Adipocyte (in vitro differentiated cells): ENCODE results near the gene RFK.
"Not testable (repeated sequence)": the region's sequence is repeated elsewhere in the genome, so short reads cannot be mapped to it uniquely, and the experiment has no call there.

Experiments used
- DNase-seq: peaks from one replicate; pipeline ENCODE4 v3.0.0-alpha.2; 2015; ENCODE audit warnings: low read depth
- H3K27me3 ChIP-seq: replicated peaks from 2 replicates; pipeline ENCODE4 v1.7.0; 2013; ENCODE audit warnings: mild to moderate bottlenecking, low read length, moderate library complexity; ENCODE audit not compliant: control insufficient read depth, insufficient read depth
- H3K36me3 ChIP-seq: 2 replicates; pipeline ENCODE4 v1.7.0; 2013; ENCODE audit warnings: low read length, mild to moderate bottlenecking, moderate library complexity; ENCODE audit not compliant: control insufficient read depth, insufficient read depth, severe bottlenecking
- H3K4me1 ChIP-seq: 2 replicates; pipeline ENCODE4 v1.7.0; 2013; ENCODE audit warnings: mild to moderate bottlenecking, low read length, moderate library complexity; ENCODE audit not compliant: control insufficient read depth, insufficient read depth
- H3K4me3 ChIP-seq: 2 replicates; pipeline ENCODE4 v1.7.0; 2013; ENCODE audit warnings: mild to moderate bottlenecking, low read length, moderate library complexity
- H3K9ac ChIP-seq: 2 replicates; pipeline ENCODE4 v1.7.0; 2013; ENCODE audit warnings: mild to moderate bottlenecking, low read length, moderate library complexity
- H3K9me3 ChIP-seq: 2 replicates; pipeline ENCODE4 v1.7.0; 2013; ENCODE audit warnings: mild to moderate bottlenecking, low read length, moderate library complexity; ENCODE audit not compliant: control insufficient read depth

The RFK gene

GRCh38 chr9:76365028-76365427 lies 29.2 kb downstream of the RFK start:
- Histone ChIP-seq H3K4me3 (no peak overlapping the region), H3K27me3 (no peaks in the 10 kb centered on the region), H3K4me1 (no peaks in the 10 kb centered on the region), H3K9me3 (no peaks in the 10 kb centered on the region), H3K36me3 (no peaks in the 10 kb centered on the region), H3K9ac (no peak overlapping the region)
- DNase-seq: peak; percentile 61

- H3K4me3 ChIP-seq: no peak overlapping the region
- no peaks in the 10 kb centered on the region for H3K4me1 ChIP-seq
- H3K27me3 ChIP-seq: no peaks in the 10 kb centered on the region
- no peak overlapping the region for H3K9ac ChIP-seq
- no peak for DNase-seq
- H3K36me3 ChIP-seq: no peaks in the 10 kb centered on the region
- no peaks in the 10 kb centered on the region for H3K9me3 ChIP-seq
These were observed 31.2 kb downstream of the RFK start for GRCh38 chr9:76363032-76363395.

- H3K9ac ChIP-seq, H3K4me3 ChIP-seq, DNase-seq, H3K36me3 ChIP-seq, H3K9me3 ChIP-seq, H3K27me3 ChIP-seq, H3K4me1 ChIP-seq: not testable (repeated sequence)
These were observed 31.7 kb downstream of the RFK start for GRCh38 chr9:76362332-76363031.

GRCh38 chr9:76359766-76360165 lies 34.5 kb downstream of the RFK start:
- no peak overlapping the region for H3K4me3 ChIP-seq
- H3K4me1 ChIP-seq: no peaks in the 10 kb centered on the region
- DNase-seq: no peak
- no peaks in the 10 kb centered on the region for H3K36me3 ChIP-seq
- H3K9me3 ChIP-seq: no peaks in the 10 kb centered on the region
- no peak overlapping the region for H3K9ac ChIP-seq
- no peaks in the 10 kb centered on the region for H3K27me3 ChIP-seq

- no peak overlapping the region for H3K9ac ChIP-seq
- H3K27me3 ChIP-seq: no peaks in the 10 kb centered on the region
- no peaks in the 10 kb centered on the region for H3K9me3 ChIP-seq
- H3K36me3 ChIP-seq: no peaks in the 10 kb centered on the region
- no peak overlapping the region for H3K4me3 ChIP-seq
- DNase-seq: no peak
- no peaks in the 10 kb centered on the region for H3K4me1 ChIP-seq
These were observed 34.9 kb downstream of the RFK start for GRCh38 chr9:76359365-76359764.

- H3K4me3 ChIP-seq: no peak overlapping the region
- no peak for DNase-seq
- no peak overlapping the region for H3K9ac ChIP-seq
- H3K9me3 ChIP-seq: no peaks in the 10 kb centered on the region
- no peaks in the 10 kb centered on the region for H3K4me1 ChIP-seq
- H3K27me3 ChIP-seq: no peaks in the 10 kb centered on the region
- no peaks in the 10 kb centered on the region for H3K36me3 ChIP-seq
These were observed 35.5 kb downstream of the RFK start for GRCh38 chr9:76358628-76359280.

GRCh38 chr9:76357555-76357954 lies 36.7 kb downstream of the RFK start:
- Histone ChIP-seq H3K27me3 (no peaks in the 10 kb centered on the region), H3K9me3 (no peaks in the 10 kb centered on the region), H3K4me3 (no peak overlapping the region), H3K36me3 (no peaks in the 10 kb centered on the region), H3K4me1 (no peaks in the 10 kb centered on the region), H3K9ac (no peak overlapping the region)
- no peak for DNase-seq

GRCh38 chr9:76355886-76356285 lies 38.3 kb downstream of the RFK start:
- no peak for DNase-seq
- H3K4me1 ChIP-seq: no peaks in the 10 kb centered on the region
- no peaks in the 10 kb centered on the region for H3K36me3 ChIP-seq
- no peaks in the 10 kb centered on the region for H3K27me3 ChIP-seq
- H3K9me3 ChIP-seq: no peaks in the 10 kb centered on the region
- no peak overlapping the region for H3K4me3 ChIP-seq
- no peak overlapping the region for H3K9ac ChIP-seq

- no peak for DNase-seq
- no peak overlapping the region for H3K9ac ChIP-seq
- H3K4me1 ChIP-seq: no peaks in the 10 kb centered on the region
- H3K36me3 ChIP-seq: no peaks in the 10 kb centered on the region
- no peaks in the 10 kb centered on the region for H3K9me3 ChIP-seq
- H3K4me3 ChIP-seq: no peak overlapping the region
- no peaks in the 10 kb centered on the region for H3K27me3 ChIP-seq
These were observed 40.0 kb downstream of the RFK start for GRCh38 chr9:76354221-76354620.

GRCh38 chr9:76353280-76353679 lies 40.9 kb downstream of the RFK start:
- H3K9ac ChIP-seq: no peak overlapping the region
- H3K9me3 ChIP-seq: no peaks in the 10 kb centered on the region
- no peak for DNase-seq
- H3K4me1 ChIP-seq: no peaks in the 10 kb centered on the region
- H3K4me3 ChIP-seq: no peak overlapping the region
- H3K36me3 ChIP-seq: no peaks in the 10 kb centered on the region
- no peaks in the 10 kb centered on the region for H3K27me3 ChIP-seq

GRCh38 chr9:76352026-76352620 lies 42.1 kb downstream of the RFK start:
- no peaks in the 10 kb centered on the region for H3K36me3 ChIP-seq
- H3K9me3 ChIP-seq: no peaks in the 10 kb centered on the region
- no peak for DNase-seq
- no peak overlapping the region for H3K9ac ChIP-seq
- H3K27me3 ChIP-seq: no peaks in the 10 kb centered on the region
- no peak overlapping the region for H3K4me3 ChIP-seq
- no peaks in the 10 kb centered on the region for H3K4me1 ChIP-seq
